Measurements from ENCODE around the gene RFX2. TPM values are rescaled to one million over a fixed set of nuclear protein-coding genes. Genes with fewer than 3 reads are reported as not detected.

RFX2 gene
- total RNA-seq, 4 donors from 2014 or later = 25.5 to 49.9 (median 32.8) TPM

- intact Hi-C loops (cut with DNase I) = no loop called here
- no peak for TF ChIP-seq POLR2AphosphoS5 (IDR thresholded peaks at IDR 0.05)
- TF ChIP-seq POLR2A (IDR thresholded peaks at IDR 0.05; ENCODE audit: low read depth) = no peak
- TF ChIP-seq EP300 (IDR thresholded peaks at IDR 0.05) = no peak
- TF ChIP-seq CTCF (IDR thresholded peaks at IDR 0.05) = no peak
- peak overlapping the region; percentile 89 to 96 (median 91) for H3K27ac ChIP-seq (replicated peaks in 1 of 4)
- DNase-seq (ENCODE audit: extremely low spot score) = no peak
- peaks cover 62 to 93% (median 91%) of the 10 kb centered on the region in 4 donors for H3K4me1 ChIP-seq
- 65% methylated on average over 16 of the region's 16 CpGs for WGBS
- H3K36me3 ChIP-seq = no peaks in the 10 kb centered on the region
- no peaks in the 10 kb centered on the region for H3K27me3 ChIP-seq
- H3K4me3 ChIP-seq = peak overlapping the region in 2 of 4 donors; percentile 15 to 23
- H3K9me3 ChIP-seq = no peaks in the 10 kb centered on the region
These were observed 9.9 kb downstream of the RFX2 start for GRCh38 chr19:6100284-6100915.

- TF ChIP-seq POLR2A (IDR thresholded peaks at IDR 0.05; ENCODE audit: low read depth) (no peak), EP300 (IDR thresholded peaks at IDR 0.05) (no peak), CTCF (IDR thresholded peaks at IDR 0.05) (no peak), POLR2AphosphoS5 (IDR thresholded peaks at IDR 0.05) (no peak)
- intact Hi-C loops (cut with DNase I) = no loop called here
- H3K4me1 ChIP-seq = peaks cover 54 to 92% (median 90%) of the 10 kb centered on the region in 4 donors
- H3K4me3 ChIP-seq = no peak overlapping the region
- WGBS = 66% methylated on average over 2 of the region's 2 CpGs
- DNase-seq (ENCODE audit: extremely low spot score) = no peak
- H3K27me3 ChIP-seq = no peaks in the 10 kb centered on the region
- H3K36me3 ChIP-seq = no peaks in the 10 kb centered on the region
- no peaks in the 10 kb centered on the region for H3K9me3 ChIP-seq
- H3K27ac ChIP-seq (replicated peaks in 1 of 4) = peak overlapping the region; percentile 89 to 96 (median 91)
These were observed 10.7 kb downstream of the RFX2 start for GRCh38 chr19:6099599-6099998.

DNA sequence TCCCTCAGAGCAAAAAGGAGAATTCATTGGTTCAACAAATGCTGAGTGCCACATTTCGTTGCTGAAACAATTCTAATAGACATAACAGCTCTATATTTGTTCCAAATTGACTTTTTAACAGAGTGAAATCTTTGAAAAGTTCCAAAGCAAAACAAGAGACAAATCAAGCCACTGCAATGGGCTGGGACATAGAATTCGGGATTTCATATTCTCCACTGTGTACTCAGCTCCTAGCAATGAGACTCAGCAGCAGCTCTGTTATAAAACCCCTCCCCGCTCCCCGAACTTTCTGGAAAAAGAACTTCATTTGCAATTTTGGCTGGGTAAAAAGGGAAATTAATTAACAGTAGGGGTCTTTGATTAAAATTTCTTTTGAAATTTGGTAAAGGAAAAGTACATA is 11.3 kb downstream of the RFX2 start:
- peak overlapping the region; percentile 89 to 96 (median 91) for H3K27ac ChIP-seq (replicated peaks in 1 of 4)
- H3K4me3 ChIP-seq = peak overlapping the region in 1 of 4 donors; percentile 4
- no peaks in the 10 kb centered on the region for H3K27me3 ChIP-seq
- no peaks in the 10 kb centered on the region for H3K36me3 ChIP-seq
- TF ChIP-seq POLR2AphosphoS5 (IDR thresholded peaks at IDR 0.05) (no peak), POLR2A (IDR thresholded peaks at IDR 0.05; ENCODE audit: low read depth) (no peak), EP300 (IDR thresholded peaks at IDR 0.05) (no peak), CTCF (IDR thresholded peaks at IDR 0.05) (no peak)
- intact Hi-C loops (cut with DNase I) = no loop called here
- DNase-seq (ENCODE audit: extremely low spot score) = no peak
- H3K9me3 ChIP-seq = no peaks in the 10 kb centered on the region
- peaks cover 50 to 92% (median 90%) of the 10 kb centered on the region in 4 donors for H3K4me1 ChIP-seq
- 40% methylated on average over 4 of the region's 4 CpGs for WGBS

- no peak overlapping the region for H3K4me3 ChIP-seq
- no peaks in the 10 kb centered on the region for H3K27me3 ChIP-seq
- WGBS = 31% methylated on average over 5 of the region's 5 CpGs
- intact Hi-C loops (cut with DNase I) = no loop called here
- H3K36me3 ChIP-seq = no peaks in the 10 kb centered on the region
- peak overlapping the region; percentile 89 to 96 (median 91) for H3K27ac ChIP-seq (replicated peaks in 1 of 4)
- no peak for TF ChIP-seq POLR2A (IDR thresholded peaks at IDR 0.05; ENCODE audit: low read depth)
- TF ChIP-seq CTCF (IDR thresholded peaks at IDR 0.05) = no peak
- TF ChIP-seq POLR2AphosphoS5 (IDR thresholded peaks at IDR 0.05) = peak; percentile 29
- no peak for TF ChIP-seq EP300 (IDR thresholded peaks at IDR 0.05)
- DNase-seq (ENCODE audit: extremely low spot score) = no peak
- H3K4me1 ChIP-seq = peaks cover 45 to 92% (median 90%) of the 10 kb centered on the region in 4 donors
- H3K9me3 ChIP-seq = no peaks in the 10 kb centered on the region
These were observed 11.7 kb downstream of the RFX2 start for GRCh38 chr19:6098574-6098973.
